Measurements from ENCODE around the gene SGSM2. TPM values are rescaled to one million over a fixed set of nuclear protein-coding genes. Genes with fewer than 3 reads are reported as not detected.

The SGSM2 gene
- polyA plus RNA-seq, 1 donor from 2014 or later, result 222 TPM

GRCh38 chr17:2337544-2338314 lies 428 bp downstream of the SGSM2 start:
- peaks cover 29% of the 10 kb centered on the region for H3K79me2 ChIP-seq (replicated peaks; ENCODE audit: insufficient read depth, low read length)

GRCh38 chr17:2338315-2338657 lies 985 bp downstream of the SGSM2 start:
- peak overlapping the region; percentile 68 for H3K27ac ChIP-seq (ENCODE audit: low read length)
- peak overlapping the region; percentile 98 for H3K4me3 ChIP-seq (ENCODE audit: low read length)
- peak overlapping the region; percentile 91 for H3K4me2 ChIP-seq (ENCODE audit: low read length)
- no peaks in the 10 kb centered on the region for H4K20me1 ChIP-seq (ENCODE audit: insufficient read depth)
- no peaks in the 10 kb centered on the region for H3K36me3 ChIP-seq (ENCODE audit: insufficient read depth, low read length)
- no peaks in the 10 kb centered on the region for H3K27me3 ChIP-seq (ENCODE audit: insufficient read depth, low read depth, low read length)
- H3K79me2 ChIP-seq (replicated peaks; ENCODE audit: insufficient read depth, low read length), result peaks cover 29% of the 10 kb centered on the region
- peak overlapping the region; percentile 84 for H3K9ac ChIP-seq (ENCODE audit: low read length)
- no peaks in the 10 kb centered on the region for H3K9me3 ChIP-seq (ENCODE audit: low read length)
- no peaks in the 10 kb centered on the region for H3F3A ChIP-seq (ENCODE audit: insufficient read depth, low read length, poor library complexity, severe bottlenecking)
- no peak overlapping the region for H2AFZ ChIP-seq (ENCODE audit: low read depth, low read length)
- H3K9me2 ChIP-seq (ENCODE audit: insufficient read depth, low read length), result no peaks in the 10 kb centered on the region
- no peak for TF ChIP-seq EP300 (conservative IDR thresholded peaks at IDR 0.05; ENCODE audit: poor library complexity, severe bottlenecking)
- TF ChIP-seq REST (IDR thresholded peaks at IDR 0.05; ENCODE audit: borderline replicate concordance), result no peak
- TF ChIP-seq RAD21 (conservative IDR thresholded peaks at IDR 0.05), result no peak
- TF ChIP-seq CTCF (IDR thresholded peaks at IDR 0.05; ENCODE audit: poor library complexity, severe bottlenecking), result no peak
- no peak for TF ChIP-seq EZH2 (IDR thresholded peaks at IDR 0.05; ENCODE audit: borderline replicate concordance, insufficient read depth, low read length, poor library complexity, severe bottlenecking)

More at GRCh38 chr17:2337544-2338314, 428 bp downstream of the SGSM2 start:
- H2AFZ ChIP-seq (ENCODE audit: low read depth, low read length), result no peak overlapping the region
- no peaks in the 10 kb centered on the region for H3K9me2 ChIP-seq (ENCODE audit: insufficient read depth, low read length)
- peak overlapping the region; percentile 68 for H3K27ac ChIP-seq (ENCODE audit: low read length)
- H3K4me3 ChIP-seq (ENCODE audit: low read length), result peak overlapping the region; percentile 98
- H3K4me2 ChIP-seq (ENCODE audit: low read length), result peak overlapping the region; percentile 91
- no peaks in the 10 kb centered on the region for H3F3A ChIP-seq (ENCODE audit: insufficient read depth, low read length, poor library complexity, severe bottlenecking)
- no peaks in the 10 kb centered on the region for H3K36me3 ChIP-seq (ENCODE audit: insufficient read depth, low read length)
- peak overlapping the region; percentile 84 for H3K9ac ChIP-seq (ENCODE audit: low read length)
- H4K20me1 ChIP-seq (ENCODE audit: insufficient read depth), result no peaks in the 10 kb centered on the region
- H3K9me3 ChIP-seq (ENCODE audit: low read length), result no peaks in the 10 kb centered on the region
- TF ChIP-seq REST (IDR thresholded peaks at IDR 0.05; ENCODE audit: borderline replicate concordance) (no peak), EP300 (conservative IDR thresholded peaks at IDR 0.05; ENCODE audit: poor library complexity, severe bottlenecking) (no peak), MXI1 (conservative IDR thresholded peaks at IDR 0.05; ENCODE audit: poor library complexity, severe bottlenecking) (no peak), CTCF (IDR thresholded peaks at IDR 0.05; ENCODE audit: poor library complexity, severe bottlenecking) (no peak), POLR2AphosphoS5 (IDR thresholded peaks at IDR 0.05) (peak; percentile 38)
- H3K27me3 ChIP-seq (ENCODE audit: insufficient read depth, low read depth, low read length), result no peaks in the 10 kb centered on the region
